OCI-LY7 (cell line): ENCODE results near the gene KRTAP10-3.

Experiments used
- CTCF ChIP-seq: fragments of 200-600 bp; sonication (generic); conservative IDR thresholded peaks from 2 replicates; pipeline ENCODE4 v1.5.1; 2014; ENCODE audit warnings: mild to moderate bottlenecking, antibody characterized with exemption, low read length, moderate library complexity, mixed read lengths
- EZH2phosphoT487 ChIP-seq: fragments of 200-600 bp; sonication (generic); IDR thresholded peaks from 2 replicates; pipeline ENCODE4 v1.6.1; 2018; ENCODE audit warnings: low read depth, borderline replicate concordance, mild to moderate bottlenecking, mixed run types, antibody characterized with exemption, low read length, moderate library complexity, mixed read lengths

- TF ChIP-seq CTCF (no peak), EZH2phosphoT487 (no peak)
These were observed 25.9 kb downstream of the KRTAP10-3 start for GRCh38 chr21:44532712-44533111.
